IMR-90 (cell line): ENCODE measurements around the gene EPHB1.

Experiments used
- BHLHE40 ChIP-seq: fragments of 150-350 bp; IDR thresholded peaks from 2 replicates; pipeline ENCODE4 v1.6.1; 2016; ENCODE audit warnings: mild to moderate bottlenecking, low read depth, low read length
- CEBPB ChIP-seq: IDR thresholded peaks from 2 replicates; pipeline ENCODE4 v1.6.1; 2012; ENCODE audit warnings: low read depth, low read length, improper control_type of control experiment
- CHD1 ChIP-seq: IDR thresholded peaks from 2 replicates; pipeline ENCODE4 v1.6.1; 2012; ENCODE audit warnings: low read depth, low read length, improper control_type of control experiment
- MAFK ChIP-seq: IDR thresholded peaks from 2 replicates; pipeline ENCODE4 v1.6.1; 2012; ENCODE audit warnings: low read depth, low read length, improper control_type of control experiment
- MAZ ChIP-seq: IDR thresholded peaks from 2 replicates; pipeline ENCODE4 v1.6.1; 2012; ENCODE audit warnings: low read depth, mild to moderate bottlenecking, low read length, improper control_type of control experiment, moderate library complexity, borderline replicate concordance
- NFE2L2 ChIP-seq: fragments of 150-350 bp; IDR thresholded peaks from 2 replicates; pipeline ENCODE4 v1.6.1; 2016; ENCODE audit warnings: low read depth, mild to moderate bottlenecking, low read length
- POLR2A ChIP-seq: IDR thresholded peaks from 2 replicates; pipeline ENCODE4 v1.6.1; 2012; ENCODE audit warnings: mild to moderate bottlenecking, low read depth, low read length
- RAD21 ChIP-seq: IDR thresholded peaks from 2 replicates; pipeline ENCODE4 v1.6.1; 2012; ENCODE audit warnings: low read length, improper control_type of control experiment
- RCOR1 ChIP-seq: IDR thresholded peaks from 2 replicates; pipeline ENCODE4 v1.6.1; 2012; ENCODE audit warnings: mild to moderate bottlenecking, low read length, improper control_type of control experiment; ENCODE audit not compliant: insufficient replicate concordance
- USF2 ChIP-seq: fragments of 150-350 bp; IDR thresholded peaks from 2 replicates; pipeline ENCODE4 v1.6.1; 2017; ENCODE audit warnings: mild to moderate bottlenecking, antibody characterized with exemption, low read length, low read depth
- TF ChIP-seq, protein P1 (sequence below): fragments of 150-350 bp; IDR thresholded peaks from 2 replicates; pipeline ENCODE4 v1.6.1; 2016; ENCODE audit warnings: low read depth, mild to moderate bottlenecking, low read length, moderate library complexity, borderline replicate concordance
- TF ChIP-seq, protein P2 (sequence below): conservative IDR thresholded peaks from 2 replicates; pipeline ENCODE4 v1.5.1; 2012; ENCODE audit warnings: mild to moderate bottlenecking, low read depth, low read length, improper control_type of control experiment

DNA sequence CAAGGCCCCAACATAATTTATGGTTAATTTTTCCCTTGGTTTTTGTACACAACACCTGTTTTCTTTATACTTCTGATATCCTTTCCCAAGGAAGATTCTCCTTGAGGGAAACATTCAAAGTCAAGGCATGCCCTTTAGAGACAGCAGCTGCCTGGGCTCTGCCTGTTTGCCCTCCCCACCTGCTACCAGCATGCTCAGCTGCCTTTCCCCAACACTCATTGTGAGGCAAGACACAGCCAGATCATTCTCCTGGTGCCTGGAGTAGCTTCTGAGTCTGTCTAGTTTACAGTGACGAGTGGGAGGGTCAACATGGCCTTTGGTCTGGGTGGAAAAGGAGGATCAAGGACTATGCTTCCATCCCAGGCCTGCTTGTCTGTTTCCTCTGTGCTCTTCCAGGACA lies 132.5 kb downstream of the EPHB1 start:
- TF ChIP-seq, protein P1, sequence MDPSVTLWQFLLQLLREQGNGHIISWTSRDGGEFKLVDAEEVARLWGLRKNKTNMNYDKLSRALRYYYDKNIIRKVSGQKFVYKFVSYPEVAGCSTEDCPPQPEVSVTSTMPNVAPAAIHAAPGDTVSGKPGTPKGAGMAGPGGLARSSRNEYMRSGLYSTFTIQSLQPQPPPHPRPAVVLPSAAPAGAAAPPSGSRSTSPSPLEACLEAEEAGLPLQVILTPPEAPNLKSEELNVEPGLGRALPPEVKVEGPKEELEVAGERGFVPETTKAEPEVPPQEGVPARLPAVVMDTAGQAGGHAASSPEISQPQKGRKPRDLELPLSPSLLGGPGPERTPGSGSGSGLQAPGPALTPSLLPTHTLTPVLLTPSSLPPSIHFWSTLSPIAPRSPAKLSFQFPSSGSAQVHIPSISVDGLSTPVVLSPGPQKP: no peak
- TF ChIP-seq, protein P2, sequence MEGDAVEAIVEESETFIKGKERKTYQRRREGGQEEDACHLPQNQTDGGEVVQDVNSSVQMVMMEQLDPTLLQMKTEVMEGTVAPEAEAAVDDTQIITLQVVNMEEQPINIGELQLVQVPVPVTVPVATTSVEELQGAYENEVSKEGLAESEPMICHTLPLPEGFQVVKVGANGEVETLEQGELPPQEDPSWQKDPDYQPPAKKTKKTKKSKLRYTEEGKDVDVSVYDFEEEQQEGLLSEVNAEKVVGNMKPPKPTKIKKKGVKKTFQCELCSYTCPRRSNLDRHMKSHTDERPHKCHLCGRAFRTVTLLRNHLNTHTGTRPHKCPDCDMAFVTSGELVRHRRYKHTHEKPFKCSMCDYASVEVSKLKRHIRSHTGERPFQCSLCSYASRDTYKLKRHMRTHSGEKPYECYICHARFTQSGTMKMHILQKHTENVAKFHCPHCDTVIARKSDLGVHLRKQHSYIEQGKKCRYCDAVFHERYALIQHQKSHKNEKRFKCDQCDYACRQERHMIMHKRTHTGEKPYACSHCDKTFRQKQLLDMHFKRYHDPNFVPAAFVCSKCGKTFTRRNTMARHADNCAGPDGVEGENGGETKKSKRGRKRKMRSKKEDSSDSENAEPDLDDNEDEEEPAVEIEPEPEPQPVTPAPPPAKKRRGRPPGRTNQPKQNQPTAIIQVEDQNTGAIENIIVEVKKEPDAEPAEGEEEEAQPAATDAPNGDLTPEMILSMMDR: no peak
- TF ChIP-seq POLR2A (no peak), NFE2L2 (no peak), RAD21 (no peak), MAZ (no peak), RCOR1 (no peak), CEBPB (no peak), USF2 (no peak), BHLHE40 (no peak), MAFK (no peak), CHD1 (no peak)
